ENCODE measurements around the gene NUBP2.

Gene NUBP2

GRCh38 chr16:1760911-1761310, 21.8 kb upstream of the NUBP2 start:
- no peak for DNase-seq

DNA sequence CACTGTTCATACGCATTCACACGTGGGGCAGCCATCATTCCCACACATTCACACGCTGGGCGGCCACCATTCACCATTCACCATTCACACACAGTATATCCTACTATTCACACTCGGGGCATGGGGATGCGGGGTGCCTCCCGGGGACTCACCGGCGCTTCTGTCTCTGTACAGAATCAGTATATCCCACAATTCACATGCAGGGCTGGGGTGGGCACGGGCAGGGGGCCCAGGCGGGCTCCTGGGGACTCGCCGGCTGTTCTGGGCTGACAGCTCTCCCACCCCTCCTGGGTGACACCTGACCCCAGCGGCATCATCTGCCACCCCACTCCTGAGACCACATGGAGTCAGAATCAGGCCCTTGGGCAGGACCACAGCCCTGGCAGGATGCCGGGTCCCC, 21.0 kb upstream of the NUBP2 start:
- DNase-seq: no peak

- DNase-seq: no peak
These were observed 20.4 kb upstream of the NUBP2 start for GRCh38 chr16:1762196-1762878.

DNA sequence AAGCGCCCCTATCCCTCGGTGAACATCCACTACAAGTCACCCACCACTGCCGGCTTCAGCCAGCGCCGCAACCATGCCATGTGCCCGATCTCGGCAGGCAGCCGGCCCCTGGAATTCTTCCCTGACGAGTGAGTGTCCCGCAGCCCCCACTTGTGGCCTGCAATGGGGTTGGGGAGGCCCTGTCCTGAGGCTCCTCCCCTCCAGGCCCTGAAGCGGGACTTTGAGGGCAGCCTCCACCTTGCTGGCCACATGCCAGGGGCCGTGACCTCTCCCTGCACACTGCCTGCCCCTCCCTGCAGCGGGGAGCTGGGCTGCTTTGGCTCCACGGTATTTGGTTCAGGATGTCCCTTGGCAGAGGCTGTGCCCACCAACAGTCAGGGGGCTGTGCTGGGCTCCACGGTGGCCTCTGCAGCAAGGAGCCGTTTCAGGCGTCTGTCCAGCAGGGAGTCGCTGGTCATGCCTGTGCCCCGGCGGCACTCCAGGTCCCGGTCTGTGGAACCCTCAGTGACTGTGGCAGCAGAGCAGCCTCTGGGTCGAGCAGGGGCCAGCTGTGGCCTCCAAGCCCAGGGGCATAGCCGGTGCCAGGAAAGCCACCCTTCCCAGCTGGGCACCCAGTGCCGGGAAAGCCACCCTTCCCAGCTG, 19.8 kb upstream of the NUBP2 start:
- no peak for DNase-seq

DNA sequence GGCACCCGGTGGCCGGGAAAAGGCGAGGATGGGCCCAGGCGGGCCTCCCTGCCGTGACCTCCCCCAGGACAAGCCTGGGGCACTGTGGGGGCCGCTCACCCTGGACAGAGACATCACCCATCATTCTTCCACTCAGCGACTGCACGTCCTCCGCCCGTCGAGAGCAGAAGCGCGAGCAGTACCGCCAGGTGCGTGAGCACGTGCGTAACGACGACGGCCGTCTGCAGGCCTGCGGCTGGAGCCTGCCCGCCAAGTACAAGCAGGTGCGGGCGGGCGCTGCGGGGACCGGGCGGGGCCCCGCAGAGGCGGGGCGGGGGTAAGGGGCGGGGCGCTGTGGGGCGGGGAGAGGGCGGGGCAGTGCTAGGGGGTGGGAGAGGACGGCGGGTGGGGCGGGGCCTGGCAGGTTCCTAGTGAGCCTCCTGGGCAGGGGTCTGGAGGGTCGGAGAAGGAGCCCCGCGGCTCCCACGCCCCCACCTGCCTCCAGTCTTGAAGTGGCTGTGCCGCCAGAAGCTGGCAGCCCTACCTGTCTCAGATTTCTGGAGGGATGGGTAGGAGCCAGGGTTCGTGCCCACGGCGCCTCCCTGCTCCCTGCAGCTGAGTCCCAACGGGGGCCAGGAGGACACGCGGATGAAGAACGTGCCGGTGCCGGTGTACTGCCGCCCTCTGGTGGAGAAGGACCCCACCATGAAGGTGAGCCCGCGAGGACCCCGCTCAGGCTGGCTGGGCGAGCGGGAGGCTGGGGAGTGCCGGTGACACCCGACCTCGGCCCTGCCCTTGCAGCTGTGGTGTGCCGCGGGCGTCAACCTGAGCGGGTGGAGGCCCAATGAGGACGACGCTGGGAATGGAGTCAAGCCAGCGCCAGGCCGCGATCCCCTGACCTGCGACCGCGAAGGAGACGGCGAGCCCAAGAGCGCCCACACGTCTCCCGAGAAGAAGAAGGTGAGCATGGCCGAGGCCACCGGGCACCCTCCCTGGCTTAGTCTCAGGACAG, 18.9 kb upstream of the NUBP2 start:
- DNase-seq: no peak

GRCh38 chr16:1764971-1765370, 17.8 kb upstream of the NUBP2 start:
- no peak for DNase-seq

- DNase-seq: no peak
These were observed 16.9 kb upstream of the NUBP2 start for GRCh38 chr16:1765826-1766225.

DNA sequence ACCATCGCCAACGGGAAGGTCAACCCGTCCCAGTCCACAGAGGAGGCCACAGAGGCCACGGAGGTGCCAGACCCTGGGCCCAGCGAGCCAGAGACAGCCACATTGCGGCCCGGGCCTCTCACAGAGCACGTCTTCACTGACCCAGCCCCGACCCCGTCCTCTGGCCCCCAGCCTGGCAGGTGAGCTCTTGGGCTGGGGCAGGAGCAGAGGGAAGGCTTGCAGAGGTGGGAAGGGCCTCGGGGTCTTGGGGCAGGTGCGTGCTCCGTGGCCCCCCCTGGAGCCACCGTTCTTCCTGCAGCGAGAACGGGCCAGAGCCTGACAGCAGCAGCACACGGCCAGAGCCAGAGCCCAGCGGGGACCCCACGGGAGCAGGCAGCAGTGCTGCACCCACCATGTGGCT, 16.5 kb upstream of the NUBP2 start:
- no peak for DNase-seq

DNA sequence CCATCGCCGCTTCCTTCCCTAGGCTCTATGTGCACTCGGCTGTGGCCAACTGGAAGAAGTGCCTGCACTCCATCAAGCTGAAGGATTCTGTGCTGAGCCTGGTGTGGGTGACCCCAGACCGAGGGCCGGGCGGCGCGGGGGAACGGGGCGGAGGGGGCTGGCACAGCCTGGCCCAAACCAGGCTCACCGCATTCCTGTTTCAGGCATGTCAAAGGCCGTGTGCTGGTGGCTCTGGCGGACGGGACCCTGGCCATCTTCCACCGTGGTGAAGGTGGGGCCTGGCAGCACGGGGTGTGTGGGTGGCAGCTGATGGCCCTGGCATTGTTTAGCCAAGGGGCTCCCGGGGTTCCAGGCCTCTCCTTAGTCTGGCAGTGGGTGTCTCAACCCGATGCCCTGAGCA, 16.1 kb upstream of the NUBP2 start:
- no peak for DNase-seq

DNA sequence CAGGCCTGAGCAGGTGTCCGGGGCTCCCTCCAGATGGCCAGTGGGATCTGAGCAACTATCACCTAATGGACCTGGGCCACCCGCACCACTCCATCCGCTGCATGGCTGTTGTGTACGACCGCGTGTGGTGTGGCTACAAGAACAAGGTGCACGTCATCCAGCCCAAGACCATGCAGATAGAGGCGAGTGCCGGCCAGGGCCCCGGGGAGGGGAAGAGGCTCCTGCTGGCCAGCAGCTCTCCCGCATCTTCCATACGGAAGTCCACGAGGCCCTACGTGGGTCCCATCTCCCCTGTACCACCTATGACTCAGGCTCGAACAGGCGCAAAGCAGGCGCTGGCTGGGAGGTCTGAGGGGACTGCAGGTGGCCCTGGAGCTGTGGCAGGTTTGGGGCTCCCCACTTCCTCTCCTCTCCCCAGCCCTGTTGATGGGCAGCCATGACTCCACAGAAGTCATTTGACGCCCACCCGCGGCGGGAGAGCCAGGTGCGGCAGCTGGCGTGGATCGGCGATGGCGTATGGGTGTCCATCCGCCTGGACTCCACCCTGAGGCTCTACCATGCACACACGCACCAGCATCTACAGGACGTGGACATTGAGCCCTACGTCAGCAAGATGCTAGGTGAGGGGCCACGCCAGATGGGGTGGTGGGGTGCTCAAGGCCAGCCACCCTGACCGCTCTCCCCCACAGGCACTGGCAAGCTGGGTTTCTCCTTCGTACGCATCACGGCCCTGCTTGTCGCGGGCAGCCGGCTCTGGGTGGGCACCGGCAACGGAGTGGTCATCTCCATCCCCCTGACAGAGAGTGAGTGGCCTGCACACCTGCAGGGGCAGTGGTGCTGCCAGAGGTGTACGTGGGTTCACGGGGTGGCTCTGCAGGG, 15.4 kb upstream of the NUBP2 start:
- no peak for DNase-seq

DNA sequence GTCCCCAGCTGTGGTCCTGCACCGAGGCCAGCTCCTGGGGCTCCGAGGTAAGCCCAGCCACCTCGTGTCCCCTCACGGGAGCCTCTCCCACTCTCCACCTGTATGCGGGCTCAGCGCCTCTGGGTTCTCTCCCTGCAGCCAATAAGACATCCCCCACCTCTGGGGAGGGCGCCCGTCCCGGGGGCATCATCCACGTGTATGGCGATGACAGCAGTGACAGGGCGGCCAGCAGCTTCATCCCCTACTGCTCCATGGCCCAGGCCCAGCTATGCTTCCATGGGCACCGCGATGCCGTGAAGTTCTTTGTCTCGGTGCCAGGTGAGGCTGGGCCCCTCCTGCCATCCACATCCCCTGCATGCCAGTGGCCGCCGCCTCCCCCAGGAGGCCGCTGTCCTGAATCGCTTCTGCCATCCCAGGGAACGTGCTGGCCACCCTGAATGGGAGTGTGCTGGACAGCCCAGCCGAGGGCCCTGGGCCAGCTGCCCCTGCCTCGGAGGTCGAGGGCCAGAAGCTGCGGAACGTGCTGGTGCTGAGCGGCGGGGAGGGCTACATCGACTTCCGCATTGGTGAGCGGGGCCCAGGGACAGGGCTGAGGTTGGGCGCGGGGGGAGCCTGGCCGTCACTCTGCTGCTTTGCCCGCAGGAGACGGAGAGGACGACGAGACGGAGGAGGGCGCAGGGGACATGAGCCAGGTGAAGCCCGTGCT, 14.5 kb upstream of the NUBP2 start:
- no peak for DNase-seq

GRCh38 chr16:1768767-1769401, 13.9 kb upstream of the NUBP2 start:
- no peak for DNase-seq

GRCh38 chr16:1769402-1770300, 13.1 kb upstream of the NUBP2 start:
- DNase-seq: no peak

DNA sequence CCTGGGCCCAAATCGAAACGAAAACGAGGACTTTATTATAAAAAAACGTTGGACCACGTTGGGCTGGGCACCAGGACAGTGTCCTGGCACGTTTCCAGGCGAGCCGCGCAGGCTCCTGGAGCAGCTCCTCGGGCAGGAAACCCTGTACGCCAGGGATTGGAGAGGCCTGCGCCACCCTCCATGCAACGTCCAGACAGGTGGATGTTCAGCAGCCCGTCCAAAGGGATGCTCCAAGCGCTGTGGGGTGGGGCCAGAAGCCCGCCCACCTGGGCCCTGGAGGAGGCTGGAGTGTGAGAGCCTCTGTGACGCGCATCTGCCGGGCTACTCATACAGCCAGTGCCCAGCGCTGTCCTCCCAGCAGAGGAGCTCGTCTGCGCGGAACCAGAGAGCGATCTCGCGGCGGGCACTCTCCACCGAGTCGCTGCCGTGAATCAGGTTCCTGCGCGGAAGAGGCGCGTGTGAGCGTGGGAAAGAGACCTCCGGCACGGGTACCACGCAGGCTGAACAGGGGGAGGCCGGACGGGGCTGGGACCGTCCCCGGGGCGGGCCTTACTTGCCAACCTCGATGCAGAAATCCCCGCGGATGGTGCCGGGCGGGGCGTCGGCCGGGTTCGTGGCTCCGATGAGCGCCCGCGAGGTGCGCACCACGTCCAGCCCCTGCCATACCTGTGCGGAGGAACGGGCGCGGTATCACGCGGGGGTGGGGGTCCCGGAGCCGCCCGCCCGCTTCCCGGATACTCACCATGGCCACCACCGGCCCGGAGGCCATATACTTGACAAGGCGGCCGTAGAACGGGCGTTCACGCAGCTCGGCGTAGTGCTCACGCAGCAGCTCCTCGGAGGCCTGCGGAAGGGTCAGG, 12.2 kb upstream of the NUBP2 start:
- DNase-seq: peak; percentile 62 to 69

DNA sequence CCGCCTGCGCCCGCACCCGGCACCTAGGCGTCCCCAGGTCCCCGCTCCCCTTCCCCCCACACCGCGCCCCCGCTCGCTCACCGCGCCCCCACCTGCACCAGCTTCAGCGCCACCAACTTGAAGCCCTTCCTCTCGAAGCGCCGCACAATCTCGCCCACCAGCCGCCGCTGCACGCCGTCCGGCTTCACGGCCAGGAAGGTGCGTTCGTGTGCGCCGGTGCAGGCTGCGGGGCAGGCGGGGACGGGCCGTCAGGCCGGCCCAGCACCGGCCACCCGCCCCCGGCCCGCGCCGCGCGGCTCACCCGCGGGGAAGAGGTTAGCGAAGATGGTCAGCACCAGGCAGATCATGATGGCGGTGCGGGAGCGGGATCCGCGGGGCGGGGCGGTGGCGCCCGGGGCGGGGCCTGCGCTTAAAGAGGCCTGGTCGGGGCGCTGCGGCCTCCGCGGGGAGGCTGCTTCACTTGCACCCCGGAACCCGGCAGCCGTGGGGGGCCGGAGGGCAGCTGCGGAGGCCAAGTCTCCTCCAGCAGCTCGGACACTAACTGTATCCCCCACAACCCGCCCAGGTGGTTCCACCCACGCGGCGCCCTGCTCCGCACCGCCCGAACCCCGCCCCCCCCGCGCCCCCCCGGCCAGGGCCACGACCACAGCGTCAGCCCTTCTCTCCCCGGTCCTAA, 11.4 kb upstream of the NUBP2 start, which contains the start of gene NME3:
TSS of gene NME3 (minus strand) at position 356 of the 676 bp plus-strand sequence. CDS start at position 347, 9 bp downstream.
- DNase-seq: peak; percentile 85 to 89

GRCh38 chr16:1771864-1772361, 10.8 kb upstream of the NUBP2 start:
- no peak for DNase-seq

DNA sequence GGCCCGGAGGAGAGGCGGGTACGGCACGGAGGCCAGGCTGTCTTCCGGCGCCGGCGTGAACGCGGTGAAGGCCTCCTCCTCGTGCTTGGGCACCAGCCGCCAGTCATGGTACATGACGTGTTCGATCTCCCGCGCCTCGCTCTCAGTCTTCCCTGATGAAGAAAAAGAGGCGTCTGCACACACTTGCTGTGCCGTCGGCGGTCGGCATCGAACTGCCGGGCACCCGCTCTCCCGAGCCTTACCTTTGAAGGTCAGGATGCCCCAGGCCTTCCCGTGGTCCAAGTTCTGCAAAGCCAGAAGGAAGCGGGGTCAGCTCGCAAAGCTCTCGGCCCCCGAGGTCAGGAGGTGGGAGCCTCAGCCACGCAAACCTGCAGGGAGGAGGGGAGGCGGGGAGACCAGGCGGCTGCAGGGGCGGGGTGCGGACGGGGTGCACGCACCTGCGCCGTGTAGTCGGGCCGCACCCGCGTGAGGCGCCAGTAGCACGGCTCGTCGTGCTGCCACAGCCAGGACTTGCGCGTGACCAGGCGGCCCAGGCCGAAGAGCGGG, 10.3 kb upstream of the NUBP2 start, which contains the start of gene EME2:
TSS of gene EME2 (plus strand) at position 449 of the 546 bp plus-strand sequence. CDS start 418 bp downstream, outside the sequence.
- DNase-seq: peak; percentile 63 to 65

Data from stimulated activated CD4-positive, alpha-beta T cell treated with anti-CD3 and anti-CD28 coated beads, Interleukin-2, amount 100 ng/mL, for 24 hours (primary cell).